LNCAP (cell line): ENCODE results near the gene LAMP2.

Experiments
- CTCF ChIP-seq: fragments of 450-650 bp; IDR thresholded peaks from 2 replicates; pipeline ENCODE4 v1.5.1; 2017; ENCODE audit warnings: mild to moderate bottlenecking

Gene LAMP2

DNA sequence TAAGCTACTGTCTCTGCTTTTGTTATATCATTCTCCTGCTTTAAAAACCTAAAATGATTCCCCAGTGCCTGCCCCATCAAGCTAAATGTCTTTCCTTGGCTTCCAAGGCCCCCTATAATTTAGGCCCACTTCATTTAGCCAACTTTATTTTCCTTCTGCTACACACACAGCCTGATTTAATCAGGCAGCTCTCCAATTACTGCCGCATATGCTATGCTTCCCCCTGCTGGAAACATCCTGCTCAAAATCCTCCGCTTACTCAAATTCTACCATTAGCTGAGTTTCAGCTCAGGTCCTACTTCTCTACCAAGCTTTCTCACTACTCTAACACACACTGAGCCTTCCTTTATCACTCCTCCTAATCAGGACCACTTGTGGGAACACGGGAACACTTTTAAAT lies 17.0 kb downstream of the LAMP2 start:
- TF ChIP-seq CTCF = peak; percentile 51

GRCh38 chrX:120450163-120450562 lies 18.9 kb downstream of the LAMP2 start:
- TF ChIP-seq CTCF = peak; percentile 30; the same call in 1 of the 2 replicates

- TF ChIP-seq CTCF = no peak
Observed at GRCh38 chrX:120446498-120446897, 22.6 kb downstream of the LAMP2 start.

DNA sequence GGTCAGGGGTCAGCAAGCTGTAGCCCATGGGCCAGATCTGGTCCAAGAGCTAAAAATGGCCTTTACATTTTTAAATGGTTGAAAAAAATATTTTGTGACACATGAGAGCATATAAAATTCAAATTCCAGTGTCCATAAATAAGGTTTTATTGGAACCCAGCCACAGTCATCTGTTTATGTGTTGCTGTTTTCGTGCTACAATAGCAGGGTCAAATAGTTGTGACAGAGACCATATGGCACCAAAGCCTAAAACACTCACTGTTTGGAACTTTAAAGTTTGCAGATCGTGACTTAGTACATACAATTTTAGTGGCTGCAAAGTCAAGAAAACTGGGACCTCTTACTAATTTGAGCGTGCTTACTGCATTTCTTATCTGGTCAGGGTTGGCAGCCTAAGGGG lies 29.2 kb downstream of the LAMP2 start:
- TF ChIP-seq CTCF = no peak

DNA sequence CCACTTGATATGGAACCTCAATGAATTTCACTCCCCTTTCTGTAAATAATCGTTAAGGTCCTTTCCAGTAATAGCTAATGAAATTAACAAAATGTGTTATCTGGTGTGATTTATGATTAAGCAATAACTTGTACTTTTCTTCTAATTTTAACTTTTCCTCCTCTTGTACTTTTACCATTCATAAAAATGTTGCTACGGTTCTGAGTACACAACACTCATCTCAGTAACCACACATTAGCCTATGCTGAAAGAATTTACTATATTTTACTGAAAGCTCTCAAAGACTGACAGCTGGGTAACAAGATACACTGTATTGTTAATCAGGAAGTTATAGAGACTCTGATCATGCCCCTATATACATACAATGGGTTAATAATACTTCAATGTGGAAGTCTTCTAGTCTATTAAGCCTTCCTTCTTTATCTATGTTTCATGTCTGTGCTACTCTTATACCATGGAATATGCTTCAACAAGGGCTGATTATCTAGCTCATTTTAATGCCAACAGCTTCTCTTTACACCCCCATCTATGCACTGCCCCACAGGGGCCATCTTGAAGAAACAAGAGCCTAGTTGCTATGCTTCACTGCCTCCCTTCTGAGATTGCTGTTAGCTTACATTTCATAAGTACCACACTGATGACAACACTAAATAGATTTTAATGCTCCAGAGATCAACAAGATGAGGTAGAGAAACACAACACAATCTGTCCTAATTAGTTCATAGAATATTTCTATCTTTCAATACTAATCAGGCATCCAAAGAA lies 39.1 kb downstream of the LAMP2 start:
- no peak for TF ChIP-seq CTCF

GRCh38 chrX:120428309-120428708 lies 40.8 kb downstream of the LAMP2 start:
- TF ChIP-seq CTCF = no peak

DNA sequence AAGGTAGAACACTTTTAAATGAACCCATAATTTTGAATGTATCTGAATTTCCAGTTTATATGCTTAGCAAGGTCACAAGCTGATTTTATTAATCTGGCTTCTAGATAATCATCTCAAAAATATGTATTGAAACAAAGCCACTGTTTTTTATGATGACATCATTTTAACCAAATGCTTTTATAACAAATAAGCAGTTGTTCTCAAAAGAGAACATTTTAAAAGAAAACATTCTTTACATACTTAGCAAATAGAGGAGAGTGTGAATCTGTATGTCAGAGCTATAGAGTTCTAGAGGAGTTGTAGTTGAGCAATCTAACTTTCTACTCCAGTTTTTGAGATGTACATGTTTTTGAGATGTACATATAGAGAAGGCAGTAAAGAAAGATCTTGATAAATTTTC lies 42.5 kb downstream of the LAMP2 start:
- TF ChIP-seq CTCF = no peak

DNA sequence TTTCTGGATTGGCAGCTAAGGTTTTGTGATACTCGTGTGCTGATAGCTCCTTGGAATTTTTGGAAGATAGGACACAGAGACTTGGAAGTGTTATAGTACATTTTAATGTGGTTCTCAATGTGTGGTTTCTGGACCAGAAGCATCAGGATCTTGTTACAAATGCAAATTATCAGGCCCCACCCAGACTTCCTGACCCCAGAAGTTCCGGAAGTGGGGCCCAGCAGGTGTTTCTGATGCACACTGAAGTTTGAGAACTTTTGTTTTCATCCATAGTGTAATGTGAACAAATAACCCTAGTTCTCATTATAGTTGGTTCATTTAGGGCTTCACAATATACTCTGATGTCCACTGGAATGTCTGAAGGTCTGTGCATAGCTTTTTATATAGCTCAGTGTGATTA lies 49.6 kb downstream of the LAMP2 start:
- no peak for TF ChIP-seq CTCF
